HG03175 (cell line): ENCODE data around the gene CNPY4.

Source experiments
- ATAC-seq: cut with Tn5 transposase; IDR thresholded peaks from one replicate; pipeline ENCODE4 v1.9.1; 2021; ENCODE audit warnings: mild to moderate bottlenecking, moderate library complexity; ENCODE audit not compliant: unreplicated experiment

The CNPY4 gene

GRCh38 chr7:100091411-100092181, 27.8 kb upstream of the CNPY4 start:
- no peak for ATAC-seq

GRCh38 chr7:100093054-100093453, 26.4 kb upstream of the CNPY4 start:
- ATAC-seq: no peak

- no peak for ATAC-seq
Measured at GRCh38 chr7:100093498-100093897, 25.9 kb upstream of the CNPY4 start.

- no peak for ATAC-seq
Measured at GRCh38 chr7:100093925-100094486, 25.4 kb upstream of the CNPY4 start.

GRCh38 chr7:100095289-100095688, 24.1 kb upstream of the CNPY4 start:
- ATAC-seq: no peak

- ATAC-seq: no peak
Measured at GRCh38 chr7:100095704-100096103, 23.7 kb upstream of the CNPY4 start.

- no peak for ATAC-seq
Measured at GRCh38 chr7:100098913-100099312, 20.5 kb upstream of the CNPY4 start.

GRCh38 chr7:100099452-100099851, 20.0 kb upstream of the CNPY4 start:
- ATAC-seq: no peak

- ATAC-seq: peak; percentile 65
Measured at GRCh38 chr7:100100420-100101015, 18.9 kb upstream of the CNPY4 start.

- peak; percentile 87 for ATAC-seq
Measured at GRCh38 chr7:100101016-100101862, 18.2 kb upstream of the CNPY4 start, which contains the start of the genes AP4M1 and MCM7. TSS of gene AP4M1 (plus strand) at chr7:100101643. CDS start at chr7:100101715, 72 bp downstream. TSS of gene MCM7 (minus strand) at chr7:100101397. CDS start at chr7:100101294, 103 bp downstream.

GRCh38 chr7:100102950-100103840, 16.2 kb upstream of the CNPY4 start:
- ATAC-seq: no peak

- ATAC-seq: no peak
Measured at GRCh38 chr7:100105534-100105933, 13.9 kb upstream of the CNPY4 start.

GRCh38 chr7:100106633-100107032, 12.8 kb upstream of the CNPY4 start:
- no peak for ATAC-seq

GRCh38 chr7:100107125-100107737, 12.2 kb upstream of the CNPY4 start:
- no peak for ATAC-seq

GRCh38 chr7:100107890-100108289, 11.5 kb upstream of the CNPY4 start:
- no peak for ATAC-seq

GRCh38 chr7:100109521-100110163, 9.8 kb upstream of the CNPY4 start:
- no peak for ATAC-seq

GRCh38 chr7:100111156-100111555, 8.3 kb upstream of the CNPY4 start:
- no peak for ATAC-seq

GRCh38 chr7:100111914-100112313, 7.5 kb upstream of the CNPY4 start:
- ATAC-seq: no peak

- ATAC-seq: no peak
Measured at GRCh38 chr7:100115026-100115425, 4.4 kb upstream of the CNPY4 start.
